Left renal pelvis (tissue), 4 donors: Measurements from ENCODE around the gene SOS2. TPM values are rescaled to one million over a fixed set of nuclear protein-coding genes. Genes with fewer than 3 reads are reported as not detected.

Source experiments
- DNase-seq, 4 donors: peaks; one replicate each; pipeline ENCODE4 v3.0.0-alpha.2; 2013; ENCODE audit warnings: low read depth in 4 of 4, low spot score in 3 of 4
- polyA plus RNA-seq, 4 donors: library from polyadenylated mRNA; unstranded; fragments of 120-200 nt; gene quantifications; one replicate each; pipeline ENCODE4 v1.2.1, GENCODE V29; 2013; ENCODE audit not compliant: insufficient read length in 4 of 4

SOS2 gene
- 10 to 100 TPM; 34.8 to 46.3 (median 38.4) TPM for polyA plus RNA-seq

DNA sequence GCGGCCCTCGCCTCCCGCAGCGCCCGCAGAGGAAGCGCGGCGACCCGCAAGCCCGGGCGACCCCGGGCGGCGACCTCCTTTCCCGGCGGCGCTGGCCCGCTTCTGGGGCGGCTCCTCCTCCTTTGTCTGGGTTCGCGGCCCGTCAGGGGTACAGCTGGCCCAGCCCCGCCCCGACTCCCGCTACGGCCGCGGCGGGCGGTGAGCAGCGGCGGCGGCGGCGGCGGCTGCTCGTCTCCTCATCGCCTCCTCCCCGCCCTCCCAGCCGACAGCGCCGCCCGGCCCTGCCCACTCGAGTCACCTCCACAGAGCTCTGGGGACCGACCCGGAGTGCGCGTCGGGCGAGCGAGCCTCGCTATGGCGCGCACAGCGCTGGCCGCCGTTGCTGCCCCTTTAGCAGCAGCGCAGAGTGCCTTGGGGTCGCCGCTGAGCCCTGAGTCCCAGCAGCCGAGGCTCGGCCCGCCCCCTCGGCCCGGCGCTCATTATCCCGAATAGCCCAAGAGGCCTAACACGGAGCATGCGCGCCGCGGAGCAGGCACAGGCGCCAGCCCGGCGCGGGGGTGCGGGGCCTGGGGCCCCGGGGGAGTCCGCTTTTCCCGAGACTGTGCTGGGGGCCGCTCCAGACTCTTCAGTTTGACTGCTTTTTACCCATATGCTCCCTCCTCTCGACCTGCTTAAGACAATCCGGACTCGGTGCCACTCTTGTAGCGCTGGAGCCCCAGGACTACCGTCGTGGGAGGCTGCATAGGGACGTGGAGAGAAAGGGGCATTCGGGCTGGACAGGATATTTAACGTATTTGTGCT, at the start of gene SOS2:
SOS2 (minus strand) TSS at position 104 of the 801 bp plus-strand sequence. CDS start 295 bp downstream, outside the sequence.
- DNase-seq, result peak; percentile 76 to 82 (median 80)

DNA sequence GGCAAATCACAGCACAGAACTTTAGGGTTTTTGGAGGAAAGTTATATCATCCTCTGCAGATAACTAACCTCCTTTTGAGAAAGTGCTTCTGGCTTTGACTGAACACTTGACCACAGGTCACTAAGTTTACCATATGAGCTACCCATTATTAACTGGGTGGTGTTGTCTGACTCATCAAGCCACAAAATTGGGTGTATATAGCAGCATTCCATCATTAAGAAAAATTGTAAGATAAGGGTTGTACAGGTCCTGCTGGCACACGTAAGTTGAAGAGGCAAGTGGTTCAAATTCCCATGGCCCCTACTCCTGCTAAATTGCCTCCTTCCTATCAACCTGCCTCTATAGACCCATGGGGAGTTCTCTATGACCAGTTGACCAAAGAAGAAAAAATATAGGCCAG, 41.1 kb upstream of the SOS2 start:
- DNase-seq, result no peak

DNA sequence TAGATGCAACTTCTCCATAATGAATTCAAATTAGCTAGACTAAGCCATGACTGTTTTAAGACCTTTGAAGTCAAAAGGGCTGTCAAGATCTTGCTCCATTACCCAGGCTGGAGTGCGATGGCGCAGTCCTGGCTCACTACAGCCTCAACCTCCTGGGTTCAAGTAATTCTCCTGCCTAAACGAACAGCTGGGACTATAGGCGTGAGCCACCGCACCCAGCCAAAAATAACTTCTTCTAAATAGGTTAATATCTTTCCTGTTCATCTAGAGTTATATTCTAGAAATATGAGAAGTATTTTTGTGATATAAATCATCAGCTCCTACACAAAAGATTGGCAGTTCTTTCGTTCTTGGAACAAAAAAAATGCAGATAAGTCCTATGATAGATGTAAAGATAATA, 39.6 kb upstream of the SOS2 start:
- no peak for DNase-seq

DNA sequence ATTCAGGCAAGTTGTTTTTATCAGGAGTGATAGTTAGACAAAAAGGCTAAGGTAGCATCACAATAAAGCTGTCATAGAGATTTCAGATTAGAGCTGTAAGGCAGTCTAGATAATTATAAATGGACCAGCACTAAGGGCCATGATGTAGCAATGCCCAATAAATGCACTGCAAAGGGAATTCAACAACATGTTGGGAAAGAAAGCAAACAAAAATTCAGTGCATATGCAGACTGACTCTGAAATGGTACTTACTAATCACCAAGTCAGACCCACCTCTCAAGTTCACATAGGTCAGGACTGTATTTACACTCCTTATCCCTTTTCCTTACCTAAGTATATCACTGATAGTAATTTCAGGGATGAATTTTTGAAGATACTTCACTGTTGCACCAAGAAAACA, 33.7 kb upstream of the SOS2 start:
- no peak for DNase-seq

DNA sequence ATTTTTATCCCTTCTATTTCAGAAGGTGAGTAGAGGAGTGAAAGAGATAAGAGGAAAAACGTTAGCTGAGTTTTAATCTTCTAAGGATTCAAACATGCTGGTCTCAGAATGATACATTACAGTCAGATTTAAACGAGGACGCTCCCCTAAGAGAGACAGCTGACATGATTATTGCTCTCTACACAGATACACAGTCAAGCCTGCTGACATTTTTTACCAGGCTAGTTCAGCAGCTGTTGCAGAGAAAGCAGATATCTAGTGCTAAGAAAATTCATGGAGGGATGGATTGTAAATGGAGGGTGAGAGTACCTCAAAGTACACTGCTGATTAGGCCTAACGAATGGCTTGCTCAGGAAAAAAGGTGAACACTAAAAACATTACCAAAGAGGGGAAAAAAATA, 31.9 kb upstream of the SOS2 start:
- no peak for DNase-seq

DNA sequence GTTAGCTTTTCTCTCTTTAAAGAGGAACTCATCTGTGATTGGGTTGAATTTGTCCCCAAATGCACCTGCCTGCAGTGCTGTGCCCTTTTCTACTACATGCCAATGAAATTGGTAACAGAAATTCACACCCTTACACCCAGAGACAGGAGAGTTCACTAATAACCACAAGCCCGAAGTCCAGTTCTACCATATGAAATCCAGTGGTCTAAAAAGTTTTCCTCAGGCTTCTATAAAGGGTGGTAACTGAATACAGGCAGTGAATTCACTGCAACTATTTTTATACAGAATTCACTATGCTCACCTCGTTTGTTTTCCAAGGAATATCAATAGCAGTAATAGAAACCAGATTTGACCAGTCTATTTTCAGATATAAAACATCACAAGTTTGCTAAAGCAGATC, 31.5 kb upstream of the SOS2 start:
- DNase-seq, result no peak

DNA sequence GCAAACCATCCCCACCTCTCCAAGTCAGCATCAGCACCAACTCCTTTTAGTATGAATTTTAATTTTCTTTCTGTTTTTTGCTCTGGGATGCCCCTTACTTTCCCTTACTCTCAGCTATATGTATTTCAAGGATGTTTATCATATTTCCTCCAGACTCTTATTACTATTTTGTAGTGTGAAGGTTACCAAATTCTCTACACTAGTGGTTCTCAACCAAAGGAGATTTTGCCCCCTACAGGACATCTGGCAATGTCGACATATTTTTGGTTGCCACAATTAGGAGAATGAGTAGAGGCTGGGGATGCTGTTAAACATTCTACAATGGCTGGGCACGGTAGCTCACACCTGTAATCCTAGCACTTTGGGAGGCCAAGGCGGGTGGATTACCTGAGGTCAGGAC, 29.1 kb upstream of the SOS2 start:
- DNase-seq, result peak in 1 of 4 donors; percentile 3

DNA sequence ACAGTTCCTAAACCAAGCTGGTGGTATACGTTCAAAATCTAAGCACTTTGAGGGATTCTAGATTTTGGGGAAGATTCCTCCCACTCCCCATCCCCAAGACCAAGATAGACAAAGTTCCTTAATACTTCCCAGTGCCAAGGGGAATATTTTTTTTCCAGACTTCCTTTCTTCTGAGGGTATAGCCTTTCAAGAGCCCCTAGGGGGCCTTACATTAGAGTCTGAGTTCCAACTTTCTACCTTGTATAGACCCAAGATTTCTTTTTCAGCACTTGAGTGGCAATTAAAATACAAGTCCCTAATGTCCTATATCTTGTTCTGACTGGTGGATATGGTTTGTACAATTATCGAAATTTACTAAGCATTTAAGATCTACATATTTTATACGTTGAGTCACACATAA, 28.7 kb upstream of the SOS2 start:
- no peak for DNase-seq

DNA sequence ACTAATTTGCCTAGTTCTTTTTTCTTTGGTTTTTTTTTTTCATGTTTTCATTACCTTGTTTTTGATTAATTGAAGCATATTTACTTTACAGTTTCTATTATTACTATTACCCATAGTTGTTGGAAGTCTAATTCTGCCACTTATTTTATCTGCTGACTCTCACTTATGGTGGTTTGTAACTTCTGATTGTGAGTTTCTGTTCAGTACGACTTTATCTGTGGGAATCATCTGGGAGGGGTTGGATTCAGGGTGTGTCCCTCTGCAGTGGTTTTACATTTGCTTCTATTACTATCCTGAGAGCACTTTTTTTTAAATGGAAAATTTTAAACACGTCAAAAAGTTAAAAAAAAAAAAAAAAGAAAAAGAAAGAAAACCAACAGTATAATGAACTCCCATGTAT, 26.4 kb upstream of the SOS2 start:
- DNase-seq, result no peak

DNA sequence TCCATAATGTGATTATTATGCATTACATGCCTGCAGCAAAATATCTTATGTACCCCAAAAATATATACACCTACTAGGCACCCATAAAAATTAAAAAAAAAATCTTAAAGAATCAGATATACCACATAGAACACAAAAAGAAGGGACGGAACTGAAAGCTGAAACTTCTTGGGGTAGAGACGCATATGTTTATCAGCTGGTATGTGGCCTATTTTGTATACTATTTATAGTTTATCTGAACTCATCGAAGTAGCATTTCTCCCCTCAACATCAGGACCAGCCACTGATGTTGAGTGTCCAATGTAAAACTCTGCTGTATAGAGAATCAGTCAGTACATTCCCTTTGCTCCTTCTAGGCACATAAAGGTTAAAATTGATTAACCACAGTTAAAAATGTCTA, 22.9 kb upstream of the SOS2 start:
- DNase-seq, result no peak

DNA sequence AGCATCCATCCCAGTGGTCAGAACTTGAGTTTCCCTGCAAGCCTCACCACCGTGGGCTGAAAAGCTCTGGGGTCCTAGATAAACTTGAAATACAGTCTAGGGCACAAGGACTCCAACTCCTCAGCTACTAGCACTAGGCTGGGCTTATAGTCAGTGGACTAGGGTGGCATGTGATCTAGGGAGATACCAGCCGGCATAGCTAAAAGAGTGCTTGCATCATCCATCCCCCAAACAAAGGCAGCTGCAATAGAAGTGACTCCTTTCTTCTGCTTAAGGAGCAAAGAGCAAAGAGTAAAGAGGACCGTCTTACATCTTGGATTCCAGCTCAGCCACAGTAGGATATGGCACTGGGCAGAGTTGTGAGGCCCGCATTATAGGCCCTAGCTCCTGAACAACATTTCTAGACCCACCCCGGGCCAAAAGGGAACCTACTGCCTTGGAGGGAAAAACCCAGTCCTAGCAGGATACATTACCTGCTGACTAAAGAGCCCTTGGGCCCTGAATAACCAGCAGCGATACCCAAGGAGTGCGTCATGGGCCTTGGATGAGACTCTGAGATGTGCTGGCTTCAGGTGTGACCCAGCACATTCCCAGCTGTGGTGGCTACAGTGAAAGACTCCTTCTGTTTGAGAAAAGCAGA, 17.9 kb upstream of the SOS2 start:
- DNase-seq, result no peak

DNA sequence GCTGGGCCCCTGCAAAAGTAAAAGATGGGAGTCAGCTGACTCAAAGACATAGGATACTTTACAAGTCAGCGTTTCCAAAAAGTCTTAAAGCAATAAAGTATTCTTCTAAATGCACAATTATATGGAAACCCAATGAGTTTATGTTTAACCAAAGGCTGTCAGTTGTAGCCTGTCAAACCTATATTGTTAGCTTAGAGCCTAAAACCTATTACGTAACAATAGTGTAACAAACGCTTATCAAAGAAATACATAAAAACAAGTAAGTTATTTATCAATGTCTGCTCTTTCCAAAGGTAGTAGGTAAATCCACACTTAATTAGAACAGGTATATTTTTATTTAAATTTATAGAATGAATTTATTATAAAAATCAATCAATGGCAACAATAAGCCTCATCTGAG, 15.9 kb upstream of the SOS2 start:
- no peak for DNase-seq

DNA sequence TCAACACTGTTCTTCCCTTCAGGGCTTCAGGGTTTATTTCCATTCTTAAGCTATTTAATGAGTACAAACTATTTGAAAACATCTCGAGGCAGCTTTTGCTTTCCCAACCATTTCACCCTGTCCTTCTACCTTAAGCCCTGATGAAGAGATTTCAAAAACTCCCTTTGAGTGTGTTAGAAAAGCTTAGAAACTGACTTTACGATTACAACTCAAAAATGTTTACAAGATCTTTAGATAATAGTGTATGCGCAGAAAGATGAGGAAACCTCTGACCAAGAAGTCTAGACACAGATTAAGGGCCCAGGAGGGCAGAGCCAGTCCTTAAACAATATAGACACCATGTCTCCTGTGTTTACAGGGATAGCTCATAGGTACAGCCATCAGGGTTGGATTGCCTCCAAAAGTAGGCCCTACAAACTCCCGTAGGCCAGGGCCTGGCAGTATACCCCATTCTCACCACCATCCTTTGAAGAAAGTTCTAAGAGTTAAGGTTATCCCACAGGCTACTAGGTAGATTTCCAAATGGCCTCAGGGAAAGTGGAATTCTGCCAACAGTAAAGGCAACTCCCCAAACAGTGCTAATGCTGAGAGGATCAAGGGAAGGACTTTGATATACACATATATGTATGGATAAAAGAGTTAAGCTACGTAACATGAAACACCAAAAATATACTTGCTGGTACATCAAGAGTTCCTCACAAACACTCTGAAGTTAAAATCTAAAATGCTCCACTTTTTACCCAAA, 11.4 kb upstream of the SOS2 start:
- DNase-seq, result no peak

DNA sequence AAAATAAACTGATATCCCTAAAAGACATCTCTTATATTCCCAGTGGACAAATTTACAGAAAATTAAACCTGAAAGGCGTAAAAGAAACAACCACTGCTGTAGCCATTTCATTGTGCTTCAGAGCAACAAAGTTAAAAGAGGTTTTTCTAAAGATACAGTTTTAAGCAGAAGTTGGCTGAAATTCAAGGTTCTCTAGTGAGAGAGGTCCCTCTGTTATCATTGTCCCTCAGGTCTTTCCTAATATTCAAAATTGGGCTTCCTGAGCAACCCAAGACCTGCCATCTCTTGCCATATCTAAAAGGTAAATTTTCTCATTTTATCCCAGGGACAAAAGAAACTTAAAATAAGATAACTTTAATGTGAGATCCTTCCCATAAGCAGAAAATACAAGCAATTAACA, 10.7 kb upstream of the SOS2 start:
- DNase-seq, result no peak

DNA sequence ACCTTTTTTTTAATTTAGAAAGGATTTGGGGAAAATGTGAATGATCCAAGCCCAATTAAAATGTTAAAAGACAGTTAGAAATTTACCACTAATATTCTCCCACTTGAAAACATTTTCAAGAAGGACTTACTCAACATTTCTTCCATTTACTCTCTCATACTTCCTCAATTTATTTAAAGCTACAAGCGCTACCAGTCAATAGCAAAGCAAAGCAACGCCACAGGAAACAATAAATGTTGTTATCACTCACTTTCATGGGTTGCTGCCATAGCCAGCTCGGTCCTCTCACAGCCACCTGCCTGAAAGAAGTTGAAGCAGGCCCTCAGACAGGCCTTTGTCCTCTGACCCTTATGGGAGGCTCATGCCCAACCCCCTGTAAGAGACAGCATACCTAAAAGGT, 6.0 kb upstream of the SOS2 start:
- DNase-seq, result no peak

DNA sequence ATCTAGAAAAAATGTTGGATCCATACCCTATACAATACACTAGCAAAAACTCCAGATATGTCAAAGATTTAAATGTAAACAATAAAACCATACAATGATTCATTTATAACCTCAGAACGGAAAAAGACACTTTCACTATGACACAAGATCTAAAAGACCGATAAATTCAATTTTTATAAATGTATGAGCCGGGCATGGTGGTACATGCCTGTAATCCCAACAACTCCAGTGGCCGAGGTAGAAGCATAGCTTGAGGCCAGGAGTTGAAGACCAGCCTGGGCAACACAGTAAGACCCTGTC, 2.5 kb upstream of the SOS2 start:
- DNase-seq, result no peak

DNA sequence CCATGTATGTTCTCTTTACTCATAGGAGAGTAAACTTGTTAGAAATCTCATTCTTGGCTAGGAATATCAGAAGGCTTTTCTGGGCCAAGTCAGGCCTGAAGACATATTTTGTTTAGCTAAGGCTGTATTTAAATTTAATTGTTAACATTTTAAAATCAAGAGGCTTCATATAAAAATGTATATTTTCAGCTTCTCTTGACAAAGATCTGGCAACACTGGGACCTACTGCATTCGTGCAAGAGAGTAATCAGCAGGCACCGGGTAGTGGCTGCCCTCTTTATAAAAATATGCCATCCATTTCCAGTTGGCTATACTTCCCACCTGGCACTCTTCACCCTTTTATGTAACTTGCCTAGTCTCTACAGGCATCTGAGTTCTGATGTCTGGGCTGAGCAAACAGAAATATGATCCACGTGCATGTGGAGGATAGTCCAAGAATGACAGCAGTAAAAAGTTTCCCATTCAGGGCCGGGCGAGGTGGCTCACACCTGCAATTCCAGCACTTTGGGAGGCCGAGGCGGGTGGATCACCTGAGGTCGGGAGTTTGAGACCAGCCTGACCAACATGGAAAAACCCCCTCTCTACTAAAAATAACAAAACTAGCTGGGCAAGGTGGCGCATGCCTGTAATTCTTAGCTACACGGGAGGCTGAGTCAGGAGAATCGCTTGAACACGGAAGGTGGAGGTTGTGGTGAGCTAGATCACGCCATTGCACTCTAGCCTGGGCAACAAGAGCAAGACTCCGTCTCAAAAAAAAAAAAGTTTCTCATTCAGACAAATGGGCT, 2.0 kb upstream of the SOS2 start:
- no peak for DNase-seq

DNA sequence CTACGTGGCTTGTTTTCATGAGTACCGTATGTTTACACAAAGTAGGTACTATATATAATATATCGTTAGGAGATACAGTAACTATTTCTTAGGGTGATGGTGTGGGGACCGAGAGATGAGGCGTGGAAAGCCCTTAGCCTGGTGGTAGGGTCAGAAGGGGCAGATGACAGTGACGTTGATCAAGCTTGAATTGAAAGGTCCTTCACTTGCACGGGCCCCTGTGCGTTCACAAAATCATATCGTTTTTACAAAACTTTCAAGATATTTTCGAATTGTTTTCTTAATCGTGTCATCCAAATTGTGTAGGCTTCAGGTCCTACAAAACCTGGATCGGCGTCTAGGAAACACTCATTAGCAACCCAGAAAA, 881 bp upstream of the SOS2 start:
- no peak for DNase-seq

DNA sequence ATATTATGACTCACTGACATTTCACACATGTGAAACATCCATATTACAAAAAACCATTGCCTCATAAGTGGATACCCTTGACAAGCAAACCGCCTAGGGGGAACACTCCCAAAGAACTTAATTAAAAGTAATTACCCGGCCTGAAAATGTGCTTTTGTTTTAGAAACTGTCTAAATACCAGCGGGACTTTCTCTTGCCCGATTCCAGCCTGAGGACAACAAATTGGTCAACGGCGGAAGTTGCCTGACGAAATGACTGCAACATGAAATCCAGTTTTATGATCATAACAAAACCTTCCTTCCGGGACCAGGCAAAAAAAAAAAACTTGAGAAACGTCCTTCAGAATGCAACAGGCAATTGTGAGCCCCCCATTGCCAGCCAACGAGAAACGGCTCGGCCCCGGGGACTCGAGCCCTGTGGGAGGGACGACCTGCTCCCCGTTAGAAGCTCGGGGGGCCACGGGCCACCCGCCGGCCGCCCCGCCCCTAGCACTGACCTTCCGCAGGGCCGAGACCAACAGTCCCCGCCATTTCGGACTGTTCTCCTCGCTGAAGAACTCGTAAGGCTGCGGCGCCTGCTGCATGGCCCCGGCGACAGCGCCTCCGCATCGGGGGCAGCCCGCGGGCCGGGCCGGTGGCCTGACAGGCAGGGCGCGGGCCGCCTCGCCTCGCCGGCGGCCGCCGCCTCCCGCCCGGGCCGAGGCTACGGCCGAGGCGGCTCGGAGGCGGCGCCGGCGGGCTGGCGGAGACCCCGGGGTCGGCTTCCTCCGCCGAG, 490 bp downstream of the SOS2 start:
- peak in 2 of 4 donors; percentile 48 to 51 for DNase-seq

DNA sequence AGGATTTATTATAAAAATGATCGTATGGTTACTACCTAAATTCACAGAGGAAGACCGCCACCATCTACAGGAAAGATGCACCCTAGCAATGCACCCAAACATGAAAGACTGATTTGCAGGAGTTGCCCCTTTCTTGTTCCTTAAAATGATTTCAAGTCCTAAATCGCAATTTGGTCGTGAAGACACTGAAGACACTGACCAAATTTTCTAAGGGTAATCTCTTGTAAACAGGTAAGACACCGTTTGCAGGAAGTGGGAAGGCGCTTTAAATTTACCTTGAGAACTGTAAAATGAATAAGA, 1.0 kb downstream of the SOS2 start:
- no peak for DNase-seq

DNA sequence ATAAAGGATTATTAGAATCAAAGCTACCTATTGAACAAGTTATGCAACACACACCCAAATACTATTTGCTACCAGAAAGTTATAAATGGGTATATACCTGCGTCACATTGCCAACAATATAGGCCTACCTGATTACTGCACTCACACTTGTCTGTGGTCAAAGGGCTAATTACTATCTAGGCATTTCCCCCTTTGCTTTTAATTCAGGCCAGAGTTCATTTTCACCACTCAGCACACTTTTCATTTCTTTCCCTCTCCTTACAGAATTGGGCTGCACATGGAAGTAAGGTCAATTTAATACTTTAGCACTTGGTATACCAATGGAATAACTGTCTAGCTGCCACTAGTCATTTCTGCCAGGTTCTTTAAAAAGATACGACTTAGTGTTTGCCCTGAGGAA, 1.7 kb downstream of the SOS2 start:
- DNase-seq, result no peak
